ENCODE data around the gene SGCA.

Gene SGCA

GRCh38 chr17:50133769-50134099 is 32.1 kb upstream of the SGCA start:
- H3K4me2 ChIP-seq (ENCODE audit: low read length) = no peak overlapping the region
- no peak overlapping the region for H2BK5ac ChIP-seq (ENCODE audit: low read length)
- H3K79me2 ChIP-seq (ENCODE audit: control insufficient read depth, insufficient read depth, low read length) = no peaks in the 10 kb centered on the region
- no peak overlapping the region for H3K4ac ChIP-seq (ENCODE audit: low read depth, low read length)
- no peak overlapping the region for H2BK15ac ChIP-seq (replicated peaks; ENCODE audit: low read depth)
- WGBS (ENCODE audit: extremely low coverage, insufficient coverage, low lambda C conversion rate) = no CpG with 5 or more reads among the region's 16 CpGs
- no peak overlapping the region for H4K5ac ChIP-seq (ENCODE audit: low read length)
- H3K27me3 ChIP-seq (ENCODE audit: insufficient read depth, low read length, poor library complexity) = no peaks in the 10 kb centered on the region
- H3K56ac ChIP-seq (ENCODE audit: low read length) = peak overlapping the region; percentile 50
- H3K27ac ChIP-seq (ENCODE audit: low read depth, low read length) = no peak overlapping the region
- H4K8ac ChIP-seq (ENCODE audit: low read depth, low read length) = no peak overlapping the region
- no peak overlapping the region for H3K18ac ChIP-seq (ENCODE audit: low read length)
- H2AK5ac ChIP-seq (ENCODE audit: low read length) = no peak overlapping the region
- no peak for DNase-seq
- H2BK120ac ChIP-seq (ENCODE audit: low read depth, low read length) = no peak overlapping the region
- H3K23ac ChIP-seq (ENCODE audit: low read length) = no peak overlapping the region
- H3K4me3 ChIP-seq (ENCODE audit: low read length) = no peak overlapping the region
- H3K9ac ChIP-seq (ENCODE audit: low read length) = no peak overlapping the region
- H3K36me3 ChIP-seq (ENCODE audit: control insufficient read depth, insufficient read depth, low read length) = peaks cover 5% of the 10 kb centered on the region
- peaks cover 10% of the 10 kb centered on the region for H3K4me1 ChIP-seq (ENCODE audit: control insufficient read depth, low read depth, low read length)
- no peaks in the 10 kb centered on the region for H3K79me1 ChIP-seq (ENCODE audit: low read length)

- Histone ChIP-seq H3K36me3 (ENCODE audit: control insufficient read depth, insufficient read depth, low read length) (peaks cover 7% of the 10 kb centered on the region), H3K27ac (ENCODE audit: low read depth, low read length) (no peak overlapping the region), H3K18ac (ENCODE audit: low read length) (no peak overlapping the region), H4K5ac (ENCODE audit: low read length) (no peak overlapping the region), H3K4me1 (ENCODE audit: control insufficient read depth, low read depth, low read length) (peaks cover 10% of the 10 kb centered on the region), H2AK5ac (ENCODE audit: low read length) (no peak overlapping the region), H3K79me1 (ENCODE audit: low read length) (no peaks in the 10 kb centered on the region), H2BK120ac (ENCODE audit: low read depth, low read length) (no peak overlapping the region), H3K23ac (ENCODE audit: low read length) (no peak overlapping the region), H3K79me2 (ENCODE audit: control insufficient read depth, insufficient read depth, low read length) (no peaks in the 10 kb centered on the region), H3K4me3 (ENCODE audit: low read length) (no peak overlapping the region), H3K4ac (ENCODE audit: low read depth, low read length) (no peak overlapping the region), H3K56ac (ENCODE audit: low read length) (no peak overlapping the region), H2BK15ac (replicated peaks; ENCODE audit: low read depth) (no peak overlapping the region), H4K8ac (ENCODE audit: low read depth, low read length) (no peak overlapping the region), H3K27me3 (ENCODE audit: insufficient read depth, low read length, poor library complexity) (no peaks in the 10 kb centered on the region), H2BK5ac (ENCODE audit: low read length) (no peak overlapping the region), H3K4me2 (ENCODE audit: low read length) (no peak overlapping the region), H3K9ac (ENCODE audit: low read length) (no peak overlapping the region)
- no CpG with 5 or more reads among the region's 16 CpGs for WGBS (ENCODE audit: extremely low coverage, insufficient coverage, low lambda C conversion rate)
- peak; percentile 30 for DNase-seq
These were observed 31.3 kb upstream of the SGCA start for GRCh38 chr17:50134206-50135110.

- no peaks in the 10 kb centered on the region for H3K27me3 ChIP-seq (ENCODE audit: insufficient read depth, low read length, poor library complexity)
- H2BK120ac ChIP-seq (ENCODE audit: low read depth, low read length) = no peak overlapping the region
- DNase-seq = no peak
- H4K5ac ChIP-seq (ENCODE audit: low read length) = no peak overlapping the region
- H3K23ac ChIP-seq (ENCODE audit: low read length) = no peak overlapping the region
- no peaks in the 10 kb centered on the region for H3K79me2 ChIP-seq (ENCODE audit: control insufficient read depth, insufficient read depth, low read length)
- H3K79me1 ChIP-seq (ENCODE audit: low read length) = no peaks in the 10 kb centered on the region
- no peak overlapping the region for H3K56ac ChIP-seq (ENCODE audit: low read length)
- H3K9ac ChIP-seq (ENCODE audit: low read length) = no peak overlapping the region
- no peak overlapping the region for H3K4me2 ChIP-seq (ENCODE audit: low read length)
- peaks cover 7% of the 10 kb centered on the region for H3K36me3 ChIP-seq (ENCODE audit: control insufficient read depth, insufficient read depth, low read length)
- no peak overlapping the region for H4K8ac ChIP-seq (ENCODE audit: low read depth, low read length)
- H3K27ac ChIP-seq (ENCODE audit: low read depth, low read length) = no peak overlapping the region
- H2BK15ac ChIP-seq (replicated peaks; ENCODE audit: low read depth) = no peak overlapping the region
- H3K4me1 ChIP-seq (ENCODE audit: control insufficient read depth, low read depth, low read length) = peaks cover 12% of the 10 kb centered on the region
- WGBS (ENCODE audit: extremely low coverage, insufficient coverage, low lambda C conversion rate) = no CpG with 5 or more reads among the region's 16 CpGs
- H2AK5ac ChIP-seq (ENCODE audit: low read length) = no peak overlapping the region
- H3K4ac ChIP-seq (ENCODE audit: low read depth, low read length) = no peak overlapping the region
- no peak overlapping the region for H2BK5ac ChIP-seq (ENCODE audit: low read length)
- H3K4me3 ChIP-seq (ENCODE audit: low read length) = no peak overlapping the region
- no peak overlapping the region for H3K18ac ChIP-seq (ENCODE audit: low read length)
These were observed 30.3 kb upstream of the SGCA start for GRCh38 chr17:50135316-50136095.

GRCh38 chr17:50136096-50136687 is 29.6 kb upstream of the SGCA start:
- no CpG with 5 or more reads among the region's 11 CpGs for WGBS (ENCODE audit: extremely low coverage, insufficient coverage, low lambda C conversion rate)
- Histone ChIP-seq H3K9ac (ENCODE audit: low read length) (no peak overlapping the region), H2BK5ac (ENCODE audit: low read length) (no peak overlapping the region), H3K4me3 (ENCODE audit: low read length) (no peak overlapping the region), H3K36me3 (ENCODE audit: control insufficient read depth, insufficient read depth, low read length) (peaks cover 13% of the 10 kb centered on the region), H3K23ac (ENCODE audit: low read length) (no peak overlapping the region), H4K5ac (ENCODE audit: low read length) (no peak overlapping the region), H3K79me1 (ENCODE audit: low read length) (no peaks in the 10 kb centered on the region), H2BK120ac (ENCODE audit: low read depth, low read length) (no peak overlapping the region), H3K79me2 (ENCODE audit: control insufficient read depth, insufficient read depth, low read length) (no peaks in the 10 kb centered on the region), H3K56ac (ENCODE audit: low read length) (no peak overlapping the region), H3K4me2 (ENCODE audit: low read length) (no peak overlapping the region), H3K4ac (ENCODE audit: low read depth, low read length) (no peak overlapping the region), H2AK5ac (ENCODE audit: low read length) (no peak overlapping the region), H3K27ac (ENCODE audit: low read depth, low read length) (no peak overlapping the region), H3K27me3 (ENCODE audit: insufficient read depth, low read length, poor library complexity) (no peaks in the 10 kb centered on the region), H2BK15ac (replicated peaks; ENCODE audit: low read depth) (no peak overlapping the region), H4K8ac (ENCODE audit: low read depth, low read length) (no peak overlapping the region), H3K4me1 (ENCODE audit: control insufficient read depth, low read depth, low read length) (peaks cover 10% of the 10 kb centered on the region), H3K18ac (ENCODE audit: low read length) (no peak overlapping the region)
- no peak for DNase-seq

- H3K36me3 ChIP-seq (ENCODE audit: control insufficient read depth, insufficient read depth, low read length) = peaks cover 13% of the 10 kb centered on the region
These were observed 28.8 kb upstream of the SGCA start for GRCh38 chr17:50137042-50137441.

More at GRCh38 chr17:50137042-50137441, 28.8 kb upstream of the SGCA start:
- H2BK5ac ChIP-seq (ENCODE audit: low read length) = no peak overlapping the region
- H3K56ac ChIP-seq (ENCODE audit: low read length) = no peak overlapping the region
- H3K4me1 ChIP-seq (ENCODE audit: control insufficient read depth, low read depth, low read length) = peaks cover 10% of the 10 kb centered on the region
- no peak overlapping the region for H2AK5ac ChIP-seq (ENCODE audit: low read length)
- no CpG with 5 or more reads among the region's 4 CpGs for WGBS (ENCODE audit: extremely low coverage, insufficient coverage, low lambda C conversion rate)
- H3K23ac ChIP-seq (ENCODE audit: low read length) = no peak overlapping the region
- H3K9ac ChIP-seq (ENCODE audit: low read length) = no peak overlapping the region
- no peak for DNase-seq
- no peaks in the 10 kb centered on the region for H3K27me3 ChIP-seq (ENCODE audit: insufficient read depth, low read length, poor library complexity)
- no peak overlapping the region for H4K8ac ChIP-seq (ENCODE audit: low read depth, low read length)
- no peak overlapping the region for H3K4ac ChIP-seq (ENCODE audit: low read depth, low read length)
- H2BK120ac ChIP-seq (ENCODE audit: low read depth, low read length) = no peak overlapping the region
- H4K5ac ChIP-seq (ENCODE audit: low read length) = no peak overlapping the region
- H2BK15ac ChIP-seq (replicated peaks; ENCODE audit: low read depth) = no peak overlapping the region
- no peak overlapping the region for H3K18ac ChIP-seq (ENCODE audit: low read length)
- H3K79me2 ChIP-seq (ENCODE audit: control insufficient read depth, insufficient read depth, low read length) = no peaks in the 10 kb centered on the region
- no peak overlapping the region for H3K27ac ChIP-seq (ENCODE audit: low read depth, low read length)
- no peaks in the 10 kb centered on the region for H3K79me1 ChIP-seq (ENCODE audit: low read length)
- no peak overlapping the region for H3K4me2 ChIP-seq (ENCODE audit: low read length)
- H3K4me3 ChIP-seq (ENCODE audit: low read length) = no peak overlapping the region
